T-cell (primary cell): ENCODE data around the gene KIF16B. TPM values are rescaled to one million over a fixed set of nuclear protein-coding genes. Genes with fewer than 3 reads are reported as not detected.
"Not testable (repeated sequence)": the region's sequence is repeated elsewhere in the genome, so short reads cannot be mapped to it uniquely, and the experiment has no call there.

Source experiments
- ATAC-seq, 4 experiments: fragments of 200-7000 bp in 3 of 4; fragments of 150-1000 bp in 1 of 4; cut with Tn5 transposase; replicated peaks in 1 of 4; 1 replicate in 3 of 4; 2 replicates in 1 of 4; pipeline ENCODE4 v1.10.0; 2021; ENCODE audit warnings: moderate library complexity in 3 of 4, mild to moderate bottlenecking in 2 of 4, moderate number of reproducible peaks in 1 of 4
- CTCF ChIA-PET, 2 donors: fragments of 300-600 bp; sonication (Branson Sonifier 250); formaldehyde crosslinking; loops; one replicate each; lab custom pipeline; 2022; ENCODE audit warnings: antibody characterized with exemption in 2 of 2; lab: Charles Lee
- POLR2A ChIA-PET, 2 donors: fragments of 300-600 bp; sonication (Branson Sonifier 250); formaldehyde crosslinking; loops; one replicate each; lab custom pipeline; 2022; ENCODE audit warnings: antibody characterized with exemption in 2 of 2; lab: Charles Lee
- DNase-seq, 35 experiments: peaks; one replicate each; pipeline versions ENCODE4 v3.0.0 to v3.0.0-alpha.2; 2013 to 2023
- H3K27ac ChIP-seq: one replicate; pipeline ENCODE4 v1.5.1; 2013; ENCODE audit warnings: low read length
- H3K27me3 ChIP-seq, 2 experiments: replicated peaks in 1 of 2; 1 replicate in 1 of 2; 2 replicates in 1 of 2; pipeline versions ENCODE4 v1.6.1 to v1.7.0; 2013; ENCODE audit warnings: low read length in 1 of 2, mixed read lengths in 1 of 2; ENCODE audit not compliant: control insufficient read depth in 2 of 2, insufficient read depth in 2 of 2; ENCODE audit errors: extremely low read depth in 1 of 2
- H3K36me3 ChIP-seq, 2 donors: 1 replicate in 1 of 2; 2 replicates in 1 of 2; pipeline versions ENCODE4 v1.6.1 to v1.7.0; 2013; ENCODE audit warnings: low read length in 1 of 2; ENCODE audit not compliant: control insufficient read depth in 2 of 2, insufficient read depth in 1 of 2; ENCODE audit errors: extremely low read depth in 1 of 2
- H3K4me1 ChIP-seq, 2 experiments: 1 replicate in 1 of 2; 2 replicates in 1 of 2; pipeline versions ENCODE4 v1.6.1 to v1.7.0; 2013; ENCODE audit warnings: low read length in 2 of 2, mixed read lengths in 1 of 2; ENCODE audit not compliant: insufficient read depth in 2 of 2, control insufficient read depth in 1 of 2; ENCODE audit errors: extremely low read depth in 1 of 2
- H3K4me3 ChIP-seq, 2 donors: 1 replicate in 1 of 2; 2 replicates in 1 of 2; pipeline versions ENCODE4 v1.5.1 to v1.7.0; 2013; ENCODE audit warnings: mild to moderate bottlenecking in 2 of 2, low read length in 1 of 2, moderate library complexity in 1 of 2; ENCODE audit not compliant: control insufficient read depth in 1 of 2; ENCODE audit errors: extremely low read depth in 1 of 2
- H3K9me3 ChIP-seq: 2 replicates; pipeline ENCODE4 v1.7.0; 2013
- H3K27ac Mint-ChIP-seq, 2 donors: one replicate each; pipeline ENCODE4 v1.8.0; 2020 to 2021; ENCODE audit warnings: mild to moderate bottlenecking in 2 of 2, mixed read lengths in 2 of 2
- H3K27me3 Mint-ChIP-seq, 2 donors: one replicate each; pipeline ENCODE4 v1.8.0; 2021 to 2022; ENCODE audit warnings: mixed read lengths in 2 of 2
- H3K36me3 Mint-ChIP-seq: one replicate; pipeline ENCODE4 v1.8.0; 2021; ENCODE audit warnings: mixed read lengths
- H3K4me1 Mint-ChIP-seq, 3 donors: one replicate each; pipeline ENCODE4 v1.8.0; 2020 to 2022; ENCODE audit warnings: mixed read lengths in 3 of 3, mild to moderate bottlenecking in 1 of 3
- H3K4me3 Mint-ChIP-seq, 3 donors: one replicate each; pipeline ENCODE4 v1.8.0; 2020 to 2022; ENCODE audit warnings: mild to moderate bottlenecking in 3 of 3, mixed read lengths in 3 of 3, moderate library complexity in 3 of 3
- H3K9me3 Mint-ChIP-seq, 3 donors: one replicate each; pipeline ENCODE4 v1.8.0; 2020 to 2022; ENCODE audit warnings: mixed read lengths in 3 of 3
- WGBS: methylation state at CpG from one replicate; pipeline ENCODE4 v1.1.5; 2013; ENCODE audit warnings: missing lambda C conversion rate; ENCODE audit not compliant: insufficient coverage; 5-methylcytosine and 5-hydroxymethylcytosine counted together
- total RNA-seq, 35 experiments: library from RNA in 6 of 35; stranded (reverse) in 6 of 35; fragments of 120-200 nt in 1 of 35; gene quantifications; one replicate each; pipeline versions ENCODE4 v1.2.1 to v1.2.4 and lab custom pipeline; 2013 to 2026

Gene KIF16B
- total RNA-seq, 5 donors from 2014 or later (not counting 1 experiment from before 2014, with no cell fraction given), result 6.8 to 10.2 (median 8.7) TPM

- no peaks in the 10 kb centered on the region for H3K36me3 ChIP-seq
- H3K27me3 ChIP-seq, result peaks cover 0 to 5% of the 10 kb centered on the region in 2 experiments
- CTCF ChIA-PET, result no interaction called here
- Mint-ChIP-seq H3K4me1 (no peaks in the 10 kb centered on the region), H3K4me3 (no peak overlapping the region), H3K9me3 (peaks cover 8 to 23% (median 19%) of the 10 kb centered on the region in 3 donors), H3K27ac (no peak overlapping the region), H3K36me3 (peaks cover 18% of the 10 kb centered on the region), H3K27me3 (peaks cover 0 to 2% of the 10 kb centered on the region in 2 donors)
- no peak for ATAC-seq
- WGBS, result no CpG with 5 or more reads among the region's 5 CpGs
- no peaks in the 10 kb centered on the region for H3K4me1 ChIP-seq
- POLR2A ChIA-PET, result no interaction called here
- no peak for DNase-seq
- no peak overlapping the region for H3K4me3 ChIP-seq
- H3K9me3 ChIP-seq, result no peaks in the 10 kb centered on the region
- no peak overlapping the region for H3K27ac ChIP-seq
Observed at GRCh38 chr20:16265334-16265733, 307.9 kb downstream of the KIF16B start.

- Histone ChIP-seq H3K27ac (no peak overlapping the region), H3K27me3 (peaks cover 0 to 5% of the 10 kb centered on the region in 2 experiments), H3K4me1 (no peaks in the 10 kb centered on the region), H3K36me3 (no peaks in the 10 kb centered on the region), H3K9me3 (no peaks in the 10 kb centered on the region), H3K4me3 (no peak overlapping the region)
- 0% methylated on average over 1 of the region's 2 CpGs for WGBS
- H3K4me3 Mint-ChIP-seq, result no peak overlapping the region
- H3K4me1 Mint-ChIP-seq, result no peaks in the 10 kb centered on the region
- POLR2A ChIA-PET, result no interaction called here
- ATAC-seq (no peak), DNase-seq (no peak)
- CTCF ChIA-PET, result no interaction called here
- H3K36me3 Mint-ChIP-seq, result peaks cover 11% of the 10 kb centered on the region
- H3K9me3 Mint-ChIP-seq, result peaks cover 8 to 20% (median 19%) of the 10 kb centered on the region in 3 donors
- H3K27ac Mint-ChIP-seq, result no peak overlapping the region
- peaks cover 0 to 2% of the 10 kb centered on the region in 2 donors for H3K27me3 Mint-ChIP-seq
Observed at GRCh38 chr20:16263582-16263981, 309.7 kb downstream of the KIF16B start.

- Mint-ChIP-seq H3K9me3 (peaks cover 8 to 20% (median 19%) of the 10 kb centered on the region in 3 donors), H3K27me3 (peaks cover 0 to 2% of the 10 kb centered on the region in 2 donors), H3K4me1 (no peaks in the 10 kb centered on the region), H3K36me3 (peaks cover 7% of the 10 kb centered on the region), H3K27ac (no peak overlapping the region), H3K4me3 (no peak overlapping the region)
- H3K27me3 ChIP-seq, result peaks cover 0 to 5% of the 10 kb centered on the region in 2 experiments
- WGBS, result 92% methylated on average over 2 of the region's 5 CpGs
- no peaks in the 10 kb centered on the region for H3K4me1 ChIP-seq
- ChIA-PET CTCF (no interaction called here), POLR2A (no interaction called here)
- H3K27ac ChIP-seq, result no peak overlapping the region
- no peak for ATAC-seq
- no peaks in the 10 kb centered on the region for H3K36me3 ChIP-seq
- DNase-seq, result no peak
- no peak overlapping the region for H3K4me3 ChIP-seq
- H3K9me3 ChIP-seq, result no peaks in the 10 kb centered on the region
Observed at GRCh38 chr20:16262594-16262993, 310.7 kb downstream of the KIF16B start.

GRCh38 chr20:16261733-16262273 is 311.4 kb downstream of the KIF16B start:
- Mint-ChIP-seq H3K36me3 (peaks cover 4% of the 10 kb centered on the region), H3K4me3 (no peak overlapping the region), H3K27ac (no peak overlapping the region), H3K27me3 (peaks cover 0 to 2% of the 10 kb centered on the region in 2 donors), H3K4me1 (no peaks in the 10 kb centered on the region), H3K9me3 (peaks cover 8 to 13% (median 12%) of the 10 kb centered on the region in 3 donors)
- no peak for ATAC-seq
- POLR2A ChIA-PET, result no interaction called here
- DNase-seq, result no peak
- Histone ChIP-seq H3K27me3 (peaks cover 0 to 5% of the 10 kb centered on the region in 2 experiments), H3K4me1 (no peaks in the 10 kb centered on the region), H3K4me3 (no peak overlapping the region), H3K9me3 (no peaks in the 10 kb centered on the region), H3K27ac (no peak overlapping the region), H3K36me3 (no peaks in the 10 kb centered on the region)
- CTCF ChIA-PET, result no interaction called here
- no CpG with 5 or more reads among the region's 2 CpGs for WGBS

- Histone ChIP-seq H3K4me3 (no peak overlapping the region), H3K4me1 (no peaks in the 10 kb centered on the region), H3K9me3 (no peaks in the 10 kb centered on the region), H3K36me3 (no peaks in the 10 kb centered on the region), H3K27me3 (peaks cover 0 to 5% of the 10 kb centered on the region in 2 experiments), H3K27ac (no peak overlapping the region)
- DNase-seq (no peak), ATAC-seq (no peak)
- ChIA-PET POLR2A (no interaction called here), CTCF (no interaction called here)
- Mint-ChIP-seq H3K4me3 (no peak overlapping the region), H3K27ac (no peak overlapping the region), H3K36me3 (peaks cover 3% of the 10 kb centered on the region), H3K27me3 (peaks cover 0 to 2% of the 10 kb centered on the region in 2 donors), H3K4me1 (no peaks in the 10 kb centered on the region), H3K9me3 (peaks cover 6% of the 10 kb centered on the region in 3 donors)
- WGBS, result 81% methylated on average over 2 of the region's 7 CpGs
Observed at GRCh38 chr20:16260911-16261310, 312.3 kb downstream of the KIF16B start.

- not testable (repeated sequence) for H3K9me3 Mint-ChIP-seq
Observed at GRCh38 chr20:16260133-16260532, 313.1 kb downstream of the KIF16B start.

More at GRCh38 chr20:16260133-16260532, 313.1 kb downstream of the KIF16B start:
- CTCF ChIA-PET, POLR2A ChIA-PET, H3K4me1 Mint-ChIP-seq, H3K4me1 ChIP-seq, H3K27me3 ChIP-seq, H3K27ac Mint-ChIP-seq, H3K36me3 ChIP-seq, H3K4me3 Mint-ChIP-seq, DNase-seq, H3K4me3 ChIP-seq, H3K27ac ChIP-seq, H3K27me3 Mint-ChIP-seq, H3K9me3 ChIP-seq, H3K36me3 Mint-ChIP-seq, ATAC-seq: not testable (repeated sequence)
- 72% methylated on average over 2 of the region's 12 CpGs for WGBS
